Measurements from ENCODE around the gene FBH1. TPM values are rescaled to one million over a fixed set of nuclear protein-coding genes. Genes with fewer than 3 reads are reported as not detected.

The FBH1 gene
- total and polyA plus RNA-seq, 9 of the 15 experiments (the other 6 are each of a cell fraction or from before 2014, with no cell fraction given) = 13.4 to 108 (median 77.8) TPM

DNA sequence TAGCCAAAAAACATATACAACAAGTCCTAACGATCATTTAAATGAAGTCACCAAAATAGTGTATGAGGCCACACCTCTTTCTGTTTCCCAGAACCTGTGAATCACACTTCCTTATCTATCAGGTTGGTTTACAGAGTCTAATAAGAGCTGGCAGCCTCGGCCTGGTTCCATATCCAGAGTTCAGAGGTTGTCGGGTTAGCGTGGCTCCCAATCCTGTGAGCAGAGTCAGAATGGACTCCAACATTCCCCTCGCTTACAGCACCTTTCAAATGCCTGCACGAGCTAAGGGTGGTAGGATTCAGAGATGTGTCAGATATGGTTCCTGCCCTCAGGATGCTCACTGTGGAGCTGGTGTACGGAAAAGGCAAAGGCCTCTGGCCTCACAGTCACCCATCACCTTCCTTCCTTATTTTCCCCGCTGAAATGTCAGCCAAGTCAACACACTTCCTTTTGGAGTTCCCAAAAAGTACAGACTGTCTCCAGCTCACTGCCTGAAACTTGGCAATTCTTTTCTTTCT, 81.3 kb downstream of the FBH1 start (continued):
- TF ChIP-seq CBX1 (IDR thresholded peaks at IDR 0.05; ENCODE audit: low read depth) (no peak), MNT (conservative IDR thresholded peaks at IDR 0.05) (peak; percentile 43 to 49; a peak in 3 of 4 replicates), ARID3A (IDR thresholded peaks at IDR 0.05; ENCODE audit: borderline replicate concordance, low read depth, low read length) (peak; percentile 70; the same call in 1 of the 2 replicates), ZNF224 (CRISPR knock-in tag; IDR thresholded peaks at IDR 0.05) (no peak), ESRRB (CRISPR knock-in tag; IDR thresholded peaks at IDR 0.05; ENCODE audit: borderline replicate concordance) (no peak), RBM14 (IDR thresholded peaks at IDR 0.05; ENCODE audit: borderline replicate concordance, insufficient read depth, low read depth, low read length) (no peak), ELK1 (CRISPR knock-in tag; IDR thresholded peaks at IDR 0.05) (no peak), MCM2 (IDR thresholded peaks at IDR 0.05; ENCODE audit: low read depth) (no peak), ZBTB9 (CRISPR knock-in tag; IDR thresholded peaks at IDR 0.05) (no peak), BRF1 (IDR thresholded peaks at IDR 0.05; ENCODE audit: borderline replicate concordance, extremely low read depth, insufficient read length) (no peak)
- TF ChIP-seq, protein P1, sequence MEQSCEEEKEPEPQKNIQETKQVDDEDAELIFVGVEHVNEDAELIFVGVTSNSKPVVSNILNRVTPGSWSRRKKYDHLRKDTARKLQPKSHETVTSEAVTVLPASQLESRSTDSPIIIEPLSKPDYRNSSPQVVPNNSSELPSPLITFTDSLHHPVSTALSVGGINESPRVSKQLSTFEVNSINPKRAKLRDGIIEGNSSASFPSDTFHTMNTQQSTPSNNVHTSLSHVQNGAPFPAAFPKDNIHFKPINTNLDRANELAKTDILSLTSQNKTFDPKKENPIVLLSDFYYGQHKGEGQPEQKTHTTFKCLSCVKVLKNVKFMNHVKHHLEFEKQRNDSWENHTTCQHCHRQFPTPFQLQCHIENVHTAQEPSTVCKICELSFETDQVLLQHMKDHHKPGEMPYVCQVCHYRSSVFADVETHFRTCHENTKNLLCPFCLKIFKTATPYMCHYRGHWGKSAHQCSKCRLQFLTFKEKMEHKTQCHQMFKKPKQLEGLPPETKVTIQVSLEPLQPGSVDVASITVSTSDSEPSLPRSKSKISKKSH (CRISPR knock-in tag; IDR thresholded peaks at IDR 0.05) = no peak
- TF ChIP-seq, protein P2, sequence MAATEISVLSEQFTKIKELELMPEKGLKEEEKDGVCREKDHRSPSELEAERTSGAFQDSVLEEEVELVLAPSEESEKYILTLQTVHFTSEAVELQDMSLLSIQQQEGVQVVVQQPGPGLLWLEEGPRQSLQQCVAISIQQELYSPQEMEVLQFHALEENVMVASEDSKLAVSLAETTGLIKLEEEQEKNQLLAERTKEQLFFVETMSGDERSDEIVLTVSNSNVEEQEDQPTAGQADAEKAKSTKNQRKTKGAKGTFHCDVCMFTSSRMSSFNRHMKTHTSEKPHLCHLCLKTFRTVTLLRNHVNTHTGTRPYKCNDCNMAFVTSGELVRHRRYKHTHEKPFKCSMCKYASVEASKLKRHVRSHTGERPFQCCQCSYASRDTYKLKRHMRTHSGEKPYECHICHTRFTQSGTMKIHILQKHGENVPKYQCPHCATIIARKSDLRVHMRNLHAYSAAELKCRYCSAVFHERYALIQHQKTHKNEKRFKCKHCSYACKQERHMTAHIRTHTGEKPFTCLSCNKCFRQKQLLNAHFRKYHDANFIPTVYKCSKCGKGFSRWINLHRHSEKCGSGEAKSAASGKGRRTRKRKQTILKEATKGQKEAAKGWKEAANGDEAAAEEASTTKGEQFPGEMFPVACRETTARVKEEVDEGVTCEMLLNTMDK (IDR thresholded peaks at IDR 0.05; ENCODE audit: borderline replicate concordance, insufficient read depth, low read depth, low read length, poor library complexity, severe bottlenecking) = no peak

All from K562 (cell line).